ENCODE data around the gene ZBTB20. TPM values are rescaled to one million over a fixed set of nuclear protein-coding genes. Genes with fewer than 3 reads are reported as not detected.

ZBTB20 gene
- total RNA-seq, 2 experiments from 2014 or later, result 2.5 to 3.2 TPM

- CTCF ChIA-PET, result interaction anchor here (0.5 to 2.0 kb wide), 2 partner anchors 129 to 425 kb away, joined by 3 to 12 read pairs; no protein-coding TSS in a partner anchor
- POLR2A ChIA-PET, result interaction anchor here (0.5 kb wide), 1 partner anchor 36 kb away, joined by 3 read pairs; no protein-coding TSS in a partner anchor
These were observed 727.0 kb downstream of the ZBTB20 start for GRCh38 chr3:114420072-114420471.

DNA sequence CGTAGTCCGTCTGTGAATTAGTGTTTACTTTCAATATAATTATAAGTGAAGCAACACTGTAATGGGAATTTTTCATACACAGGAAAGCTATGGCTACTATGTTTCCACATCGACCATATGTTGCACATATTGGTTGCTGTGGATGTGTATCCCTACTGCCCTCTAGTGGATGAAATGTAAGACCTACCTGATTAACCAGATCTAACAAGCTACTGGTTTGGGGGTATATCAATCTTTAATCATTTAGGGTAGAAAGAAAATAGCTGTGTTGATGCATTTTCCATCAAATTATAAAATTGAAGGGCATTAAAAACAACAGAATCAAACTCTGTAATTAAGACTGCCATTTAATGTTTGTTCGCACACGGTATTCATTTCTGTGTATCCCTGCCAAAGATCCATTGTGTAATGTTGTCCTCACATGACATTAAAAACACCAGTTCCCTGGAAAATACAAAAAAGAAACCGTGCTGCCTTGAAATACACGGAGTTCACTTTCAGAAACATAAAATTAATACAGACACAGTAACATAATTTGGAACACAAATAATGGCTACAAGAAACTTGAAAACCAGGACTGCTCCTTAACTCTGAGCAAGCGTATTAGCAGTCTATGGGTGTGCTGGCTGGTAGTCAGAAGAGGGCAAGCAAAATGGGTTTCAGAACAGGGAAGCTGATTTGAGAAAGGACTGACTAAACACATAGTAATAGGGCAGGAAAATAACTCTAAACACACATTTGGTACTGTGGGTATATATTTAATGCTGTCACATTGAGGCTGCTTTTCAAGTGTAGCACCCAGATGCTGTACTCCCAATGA, 728.2 kb downstream of the ZBTB20 start:
- ChIA-PET CTCF (interaction anchor here (0.6 to 2.0 kb wide), 18 partner anchors 16 to 310 kb away, joined by 3 to 17 read pairs (median 4); partner anchors contain the start of gene TIGIT), POLR2A (no interaction called here)

GRCh38 chr3:114418107-114418506, 729.0 kb downstream of the ZBTB20 start:
- ChIA-PET POLR2A (interaction anchor here (0.6 kb wide), 1 partner anchor 203 kb away, joined by 3 read pairs; no protein-coding TSS in a partner anchor), CTCF (interaction anchor here (1.0 to 2.0 kb wide), 15 partner anchors 23 to 288 kb away, joined by 3 to 17 read pairs (median 4); partner anchors contain the start of gene TIGIT)

GRCh38 chr3:114417675-114418074, 729.4 kb downstream of the ZBTB20 start:
- POLR2A ChIA-PET, result interaction anchor here (0.6 kb wide), 1 partner anchor 203 kb away, joined by 3 read pairs; no protein-coding TSS in a partner anchor

GRCh38 chr3:114417265-114417664, 729.8 kb downstream of the ZBTB20 start:
- ChIA-PET CTCF (interaction anchor here (1.3 to 2.5 kb wide), 2 partner anchors 33 to 41 kb away, joined by 3 to 7 read pairs; no protein-coding TSS in a partner anchor), POLR2A (interaction anchor here (0.6 kb wide), 1 partner anchor 202 kb away, joined by 3 read pairs; no protein-coding TSS in a partner anchor)

More at GRCh38 chr3:114417675-114418074, 729.4 kb downstream of the ZBTB20 start:
- CTCF ChIA-PET, result interaction anchor here (1.0 to 1.9 kb wide), 10 partner anchors 23 to 264 kb away, joined by 3 to 17 read pairs (median 4); partner anchors contain the start of gene TIGIT

DNA sequence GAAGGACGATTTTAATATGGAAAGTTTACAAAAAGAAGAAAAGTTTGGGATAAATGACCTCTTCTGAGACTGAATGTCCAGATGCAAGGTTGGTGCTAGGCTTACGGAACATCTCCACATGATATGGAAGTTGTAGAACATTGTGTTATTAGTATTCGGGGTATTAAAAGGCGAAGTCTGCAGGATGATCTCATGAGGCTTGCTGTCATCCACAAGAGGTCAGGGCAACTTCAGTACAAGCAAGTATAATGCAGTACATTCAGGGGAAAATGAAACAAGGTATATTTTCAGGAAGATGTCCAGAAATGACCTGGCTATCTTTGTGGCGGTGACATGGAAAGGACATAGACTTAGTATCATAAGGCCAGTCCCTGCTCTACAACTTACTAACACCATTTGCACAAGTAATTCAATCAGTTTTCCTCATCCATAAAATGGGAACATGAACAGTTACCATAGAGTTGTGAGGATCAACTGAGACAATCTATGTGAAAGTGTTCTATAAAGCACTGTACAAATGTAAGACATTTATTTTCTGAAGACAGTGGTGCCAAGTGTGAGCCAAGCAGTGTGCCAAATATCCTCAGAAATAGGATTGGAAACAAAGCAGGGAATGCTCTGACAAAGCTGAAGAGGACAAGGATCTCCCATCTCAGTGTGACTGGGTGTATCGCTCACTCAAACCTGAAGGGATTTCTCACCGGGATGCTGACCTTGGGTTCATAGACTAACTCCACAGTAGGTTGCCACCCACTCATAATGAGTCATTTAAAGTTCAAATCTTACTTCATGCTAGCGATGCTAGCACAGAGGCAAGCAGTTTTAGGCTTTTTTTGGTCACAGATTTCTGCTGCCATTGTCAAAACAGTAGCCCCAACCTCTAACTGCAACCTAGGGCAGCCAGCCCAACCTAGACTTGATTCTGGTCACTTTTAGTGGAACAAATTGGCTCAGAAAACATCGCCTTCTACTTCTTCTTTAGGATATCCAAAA, 735.0 kb downstream of the ZBTB20 start:
- ChIA-PET CTCF (interaction anchor here (0.6 to 1.0 kb wide), 2 partner anchors 121 to 1403 kb away, joined by 3 read pairs; no protein-coding TSS in a partner anchor), POLR2A (no interaction called here)

GRCh38 chr3:114411190-114411668, 735.9 kb downstream of the ZBTB20 start:
- ChIA-PET CTCF (interaction anchor here (0.9 kb wide), 1 partner anchor 27 kb away, joined by 3 read pairs; no protein-coding TSS in a partner anchor), POLR2A (no interaction called here)

DNA sequence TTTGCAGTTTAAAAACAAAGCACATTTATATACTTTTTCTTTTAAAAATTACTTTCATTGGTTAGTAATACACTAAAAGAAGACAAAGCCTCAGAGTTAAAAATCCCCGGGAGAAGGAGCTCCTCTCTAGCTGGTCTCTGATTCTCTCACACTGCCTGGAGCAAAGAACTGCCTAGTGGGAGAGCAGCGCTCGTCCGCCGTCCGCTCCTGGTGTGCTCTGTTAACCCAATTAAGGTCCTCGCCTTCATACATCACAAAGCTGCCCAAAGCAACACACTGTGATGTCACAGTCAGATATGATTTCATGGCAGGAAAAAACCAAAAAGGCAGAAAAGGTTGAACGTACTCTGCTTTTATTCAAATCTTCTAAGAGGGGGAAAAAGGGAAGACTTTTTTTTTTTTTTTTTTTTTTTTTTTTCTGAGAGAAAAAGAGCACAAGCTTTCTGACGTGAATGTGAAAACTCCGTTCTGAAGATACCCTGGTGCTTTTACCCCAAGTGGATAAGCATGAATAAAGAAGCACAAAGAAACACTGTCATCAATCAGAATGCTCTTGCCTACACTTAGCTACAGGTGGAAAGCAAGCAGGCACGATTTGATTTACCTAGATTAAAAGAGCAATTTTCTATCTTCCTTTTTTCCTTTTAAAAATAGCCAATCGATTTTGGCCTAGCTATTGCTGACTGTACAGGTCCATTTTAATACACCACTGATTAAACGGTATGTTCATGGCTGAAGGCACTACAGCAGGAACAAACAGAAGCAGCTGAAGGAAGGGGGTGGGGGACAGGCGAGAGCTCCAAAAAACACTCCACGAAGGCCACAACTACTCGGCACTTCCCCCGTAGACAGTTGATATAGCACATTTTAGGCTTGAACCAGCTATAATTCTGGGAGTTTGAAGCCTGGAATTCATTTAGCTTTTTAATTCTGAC, 738.1 kb downstream of the ZBTB20 start:
- ChIA-PET POLR2A (no interaction called here), CTCF (interaction anchor here (0.6 to 1.5 kb wide), 3 partner anchors 14 to 418 kb away, joined by 3 to 6 read pairs (median 5); no protein-coding TSS in a partner anchor)

- ChIA-PET POLR2A (no interaction called here), CTCF (no interaction called here)
These were observed 740.2 kb downstream of the ZBTB20 start for GRCh38 chr3:114406922-114407321.

DNA sequence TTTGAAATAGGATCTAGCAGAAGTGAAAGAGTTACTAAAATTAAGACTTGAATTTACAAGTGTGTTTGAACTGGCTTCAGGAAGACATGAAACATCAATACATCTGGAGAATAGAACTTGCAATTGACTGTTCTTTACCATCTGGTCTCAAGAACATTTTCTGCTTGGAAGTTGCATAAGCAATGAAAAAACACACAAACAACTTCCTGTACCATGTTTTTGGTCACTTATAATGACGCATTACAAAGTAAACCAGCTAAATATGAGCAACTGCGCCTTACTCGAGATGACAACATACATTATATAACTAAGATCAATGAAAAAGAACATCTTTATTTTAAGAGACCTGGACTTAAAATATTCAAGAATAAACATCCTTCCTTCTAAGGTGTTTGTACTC, 740.8 kb downstream of the ZBTB20 start:
- ChIA-PET CTCF (no interaction called here), POLR2A (no interaction called here)

DNA sequence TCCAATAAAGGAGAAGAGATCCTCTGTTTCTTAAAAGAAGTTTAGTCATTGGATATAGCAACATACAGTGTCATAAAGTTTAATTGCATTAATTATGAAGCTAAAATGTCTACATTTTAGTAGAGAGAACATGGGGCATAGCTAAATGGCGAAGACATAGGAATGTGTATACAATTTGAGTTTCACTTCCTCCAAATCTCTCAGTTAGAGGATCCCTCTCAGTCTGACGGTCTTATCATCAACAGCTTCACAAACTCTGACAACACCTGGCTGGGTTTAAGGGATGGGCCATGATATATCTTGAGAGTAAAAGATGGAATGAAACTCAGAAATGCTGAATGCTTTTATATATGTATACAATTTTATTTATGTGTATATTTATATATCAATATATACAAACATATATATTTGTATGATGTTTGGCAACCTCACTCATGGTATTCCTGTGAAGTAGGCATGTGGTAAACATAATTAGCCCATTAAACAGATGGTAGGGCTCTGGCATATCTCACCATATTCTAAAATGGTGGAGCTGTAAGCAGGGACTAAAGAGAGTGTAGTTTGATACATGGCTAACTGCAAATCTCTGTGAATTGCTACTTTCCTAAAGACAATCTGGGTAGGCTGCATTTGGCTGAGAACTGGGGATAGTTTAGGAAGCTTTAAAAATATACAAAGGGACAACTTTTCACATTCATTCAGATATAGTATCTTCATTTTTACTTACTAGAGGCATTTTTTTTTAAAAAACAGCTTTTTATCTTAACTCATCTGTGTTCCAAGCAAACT, 741.7 kb downstream of the ZBTB20 start:
- ChIA-PET CTCF (interaction anchor here (1.3 to 3.4 kb wide), 2 partner anchors 21 to 116 kb away, joined by 3 to 13 read pairs; no protein-coding TSS in a partner anchor), POLR2A (no interaction called here)

DNA sequence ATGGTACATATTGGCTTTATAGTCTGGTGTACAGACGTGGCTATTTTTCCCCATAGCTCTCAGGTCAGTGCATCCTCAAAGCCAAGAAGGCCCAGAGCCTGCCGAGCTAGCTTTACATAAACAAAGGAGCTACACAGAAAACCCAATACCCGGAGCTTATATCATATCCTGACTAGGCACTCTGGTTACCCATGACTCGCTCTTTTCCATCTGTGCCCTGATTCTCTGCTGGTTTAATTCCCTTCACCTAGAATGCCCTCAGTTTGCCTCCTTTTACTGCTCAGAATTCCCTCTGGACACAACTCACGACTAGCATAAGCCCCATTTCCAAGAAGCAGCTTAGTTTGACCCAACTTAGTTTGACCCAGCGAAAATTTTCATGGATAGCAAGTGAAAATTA, 742.5 kb downstream of the ZBTB20 start:
- ChIA-PET POLR2A (no interaction called here), CTCF (interaction anchor here (0.8 to 3.4 kb wide), 3 partner anchors 10 to 116 kb away, joined by 3 to 13 read pairs (median 3); no protein-coding TSS in a partner anchor)

DNA sequence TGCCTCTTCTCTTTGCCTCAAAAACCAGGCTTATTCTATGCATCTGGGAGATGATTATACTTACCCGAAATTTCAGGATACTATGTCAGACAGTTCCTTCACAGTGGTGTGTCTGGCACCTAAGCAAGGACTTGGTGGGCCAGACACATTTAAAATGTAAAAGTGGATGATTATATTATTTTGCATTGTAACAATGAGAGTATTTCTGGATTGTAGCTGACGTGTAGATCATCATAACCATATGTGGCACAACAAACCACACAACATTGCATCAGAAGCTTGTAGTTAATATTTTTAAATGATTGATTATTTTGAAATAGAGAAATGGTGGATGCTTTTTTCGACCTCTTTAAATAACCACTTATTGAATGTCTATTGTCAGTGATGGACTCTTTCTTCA, 744.2 kb downstream of the ZBTB20 start:
- ChIA-PET POLR2A (no interaction called here), CTCF (interaction anchor here (3.4 kb wide), 1 partner anchor 18 kb away, joined by 13 read pairs; no protein-coding TSS in a partner anchor)

DNA sequence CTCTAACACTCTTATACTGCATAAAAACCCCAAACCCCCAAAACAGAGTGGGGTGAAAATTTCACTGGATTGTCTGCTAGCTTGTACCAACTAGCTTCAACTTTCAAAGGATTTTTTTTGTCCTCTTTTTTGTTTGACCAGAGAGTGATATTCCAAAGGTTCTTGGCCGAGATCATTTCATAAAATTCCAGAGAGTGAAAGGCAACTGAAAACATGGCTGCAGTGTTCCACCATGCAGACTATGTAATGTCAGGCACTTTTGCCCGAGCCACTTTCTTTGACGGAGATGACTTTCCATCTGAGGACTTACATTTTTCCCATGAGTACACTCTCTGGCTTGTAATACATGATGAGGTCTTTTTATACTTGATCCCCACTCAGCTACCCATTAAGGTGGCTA, 745.7 kb downstream of the ZBTB20 start:
- ChIA-PET CTCF (no interaction called here), POLR2A (no interaction called here)

- ChIA-PET CTCF (no interaction called here), POLR2A (no interaction called here)
These were observed 746.7 kb downstream of the ZBTB20 start for GRCh38 chr3:114400371-114400770.

- CTCF ChIA-PET, result interaction anchor here (1.2 to 1.4 kb wide), 3 partner anchors 11 to 24 kb away, joined by 3 to 6 read pairs (median 4); no protein-coding TSS in a partner anchor
- POLR2A ChIA-PET, result no interaction called here
These were observed 752.5 kb downstream of the ZBTB20 start for GRCh38 chr3:114394551-114394950.

Measured in activated CD8-positive, alpha-beta memory T cell treated with anti-CD3 and anti-CD28 coated beads for 36 hours (primary cell).